PC-9 (cell line): ENCODE data around the gene PPM1H. TPM values are rescaled to one million over a fixed set of nuclear protein-coding genes. Genes with fewer than 3 reads are reported as not detected.

Experiments
- BruUV-seq: library from RNA; stranded (reverse); fragments of 400-500 nt; replicated peaks from 2 replicates; lab custom pipeline; 2021; lab: Mats Ljungman, UMichigan
- CTCF ChIA-PET: fragments of 300-600 bp; sonication (Branson Sonifier 250); formaldehyde crosslinking; loops from one replicate; lab custom pipeline; 2022; ENCODE audit warnings: antibody characterized with exemption; lab: Charles Lee
- POLR2A ChIA-PET: fragments of 300-600 bp; sonication (Branson Sonifier 250); formaldehyde crosslinking; loops from one replicate; lab custom pipeline; 2022; ENCODE audit warnings: antibody characterized with exemption; ENCODE audit not compliant: unreplicated experiment; lab: Charles Lee
- DNase-seq, 2 experiments: peaks; one replicate each; pipeline versions ENCODE4 v3.0.0 to v3.0.0-alpha.2; 2015 to 2022; ENCODE audit warnings: mixed read lengths in 1 of 2
- H2AFZ ChIP-seq: fragments of 200-600 bp; sonication (generic); 2 replicates; pipeline ENCODE4 v1.8.1; 2017; ENCODE audit warnings: antibody characterized with exemption
- H3F3A ChIP-seq: fragments of 200-600 bp; sonication (generic); 2 replicates; pipeline ENCODE4 v1.8.1; 2017; ENCODE audit warnings: antibody characterized with exemption, mild to moderate bottlenecking, low read depth; ENCODE audit not compliant: insufficient read depth
- H3K27ac ChIP-seq: fragments of 200-600 bp; sonication (generic); 2 replicates; pipeline ENCODE4 v1.6.1; 2016; ENCODE audit warnings: mixed run types
- H3K27me3 ChIP-seq: fragments of 200-600 bp; sonication (generic); 2 replicates; pipeline ENCODE4 v1.6.1; 2016; ENCODE audit warnings: low read depth, mixed run types; ENCODE audit not compliant: insufficient read depth
- H3K36me3 ChIP-seq: fragments of 200-600 bp; sonication (generic); 2 replicates; pipeline ENCODE4 v1.6.1; 2016; ENCODE audit warnings: low read depth, mixed run types
- H3K4me1 ChIP-seq: fragments of 200-600 bp; sonication (generic); replicated peaks from 2 replicates; pipeline ENCODE4 v1.6.1; 2016; ENCODE audit warnings: mixed run types; ENCODE audit not compliant: insufficient read depth
- H3K4me2 ChIP-seq: fragments of 200-600 bp; sonication (generic); 2 replicates; pipeline ENCODE4 v1.6.1; 2017; ENCODE audit warnings: mixed run types
- H3K4me3 ChIP-seq: fragments of 200-600 bp; sonication (generic); 2 replicates; pipeline ENCODE4 v1.6.1; 2016; ENCODE audit warnings: mixed run types
- H3K79me2 ChIP-seq: fragments of 200-600 bp; sonication (generic); 2 replicates; pipeline ENCODE4 v1.6.1; 2017; ENCODE audit warnings: low read depth, mixed run types
- H3K9me2 ChIP-seq: fragments of 200-600 bp; sonication (generic); 2 replicates; pipeline ENCODE4 v1.8.1; 2017; ENCODE audit warnings: mild to moderate bottlenecking; ENCODE audit not compliant: insufficient read depth
- H3K9me3 ChIP-seq: fragments of 200-600 bp; sonication (generic); 2 replicates; pipeline ENCODE4 v1.8.1; 2016; ENCODE audit warnings: low read depth; ENCODE audit not compliant: insufficient read depth
- H4K20me1 ChIP-seq: fragments of 200-600 bp; sonication (generic); 2 replicates; pipeline ENCODE4 v1.8.1; 2017; ENCODE audit not compliant: insufficient read depth
- CTCF ChIP-seq: fragments of 200-600 bp; sonication (generic); conservative IDR thresholded peaks from 2 replicates; pipeline ENCODE4 v1.6.1; 2017; ENCODE audit warnings: mixed run types, antibody characterized with exemption, mild to moderate bottlenecking, moderate library complexity
- EZH2 ChIP-seq: fragments of 200-600 bp; sonication (generic); IDR thresholded peaks from 2 replicates; pipeline ENCODE4 v1.8.0; 2017; ENCODE audit warnings: antibody characterized with exemption, low read depth
- intact Hi-C: fragments of 100-400 bp; cut with micrococcal nuclease; formaldehyde crosslinking; loops from one replicate; pipeline ENCODE4 v1.10.0; 2022; ENCODE audit not compliant: unreplicated experiment
- total RNA-seq: library from RNA; stranded (reverse); gene quantifications from 2 replicates; pipeline ENCODE4 v1.2.3, GENCODE V29; 2021

PPM1H gene
- total RNA-seq, 1 experiment from 2014 or later, result 11.4 TPM

GRCh38 chr12:62654326-62655241 lies 280.4 kb downstream of the PPM1H start:
- Histone ChIP-seq H3K9me3 (no peaks in the 10 kb centered on the region; the same call in 1 of the 2 replicates), H4K20me1 (no peaks in the 10 kb centered on the region), H3K27me3 (no peaks in the 10 kb centered on the region), H3K4me1 (peaks cover 5% of the 10 kb centered on the region), H3K9me2 (no peaks in the 10 kb centered on the region; the same call in 1 of the 2 replicates), H2AFZ (no peak overlapping the region), H3F3A (peaks cover 3% of the 10 kb centered on the region), H3K4me3 (no peak overlapping the region), H3K36me3 (no peaks in the 10 kb centered on the region), H3K27ac (no peak overlapping the region), H3K79me2 (no peaks in the 10 kb centered on the region), H3K4me2 (no peak overlapping the region)
- CTCF ChIA-PET, result no interaction called here
- DNase-seq, result no peak
- POLR2A ChIA-PET, result no interaction called here
- TF ChIP-seq CTCF (no peak), EZH2 (no peak)
- BruUV-seq, result no TSS peak
- intact Hi-C loops, result no loop called here

GRCh38 chr12:62653740-62654139 lies 281.2 kb downstream of the PPM1H start:
- H3F3A ChIP-seq, result no peaks in the 10 kb centered on the region
- TF ChIP-seq EZH2, result no peak
- TF ChIP-seq CTCF, result no peak
- BruUV-seq, result no TSS peak
- H3K27me3 ChIP-seq, result no peaks in the 10 kb centered on the region
- H3K9me2 ChIP-seq, result no peaks in the 10 kb centered on the region; the same call in 1 of the 2 replicates
- no peak overlapping the region for H3K4me2 ChIP-seq
- intact Hi-C loops, result no loop called here
- ChIA-PET POLR2A (no interaction called here), CTCF (no interaction called here)
- H2AFZ ChIP-seq, result no peak overlapping the region
- H4K20me1 ChIP-seq, result no peaks in the 10 kb centered on the region
- no peaks in the 10 kb centered on the region for H3K4me1 ChIP-seq
- no peaks in the 10 kb centered on the region for H3K79me2 ChIP-seq
- no peak overlapping the region for H3K27ac ChIP-seq
- DNase-seq, result no peak
- no peaks in the 10 kb centered on the region for H3K9me3 ChIP-seq
- H3K4me3 ChIP-seq, result no peak overlapping the region
- H3K36me3 ChIP-seq, result no peaks in the 10 kb centered on the region

- TF ChIP-seq EZH2 (no peak), CTCF (no peak)
- Histone ChIP-seq H3K9me3 (0 out of 2 replicates have a peak, but pooled peaks cover 1% of the 10 kb centered on the region), H3K27ac (no peak overlapping the region), H3K4me1 (no peaks in the 10 kb centered on the region), H3K9me2 (no peaks in the 10 kb centered on the region; the same call in 1 of the 2 replicates), H3K27me3 (no peaks in the 10 kb centered on the region), H3K4me2 (no peak overlapping the region), H2AFZ (no peak overlapping the region), H3F3A (no peaks in the 10 kb centered on the region), H3K79me2 (no peaks in the 10 kb centered on the region), H4K20me1 (no peaks in the 10 kb centered on the region), H3K4me3 (no peak overlapping the region), H3K36me3 (no peaks in the 10 kb centered on the region)
- intact Hi-C loops, result no loop called here
- DNase-seq, result no peak
- POLR2A ChIA-PET, result no interaction called here
- CTCF ChIA-PET, result no interaction called here
- BruUV-seq, result no TSS peak
These were observed 281.6 kb downstream of the PPM1H start for GRCh38 chr12:62653304-62653703.
